Epithelial cell of proximal tubule (primary cell): ENCODE data around the gene IL26. TPM values are rescaled to one million over a fixed set of nuclear protein-coding genes. Genes with fewer than 3 reads are reported as not detected.

Experiments used
- DNase-seq: peaks from one replicate; pipeline ENCODE4 v3.0.0-alpha.2; 2011; ENCODE audit warnings: low read depth
- H3K4me3 ChIP-seq: 2 replicates; pipeline ENCODE4 v1.5.1; 2011; ENCODE audit warnings: low read depth, mild to moderate bottlenecking, low read length
- CTCF ChIP-seq: conservative IDR thresholded peaks from 2 replicates; pipeline ENCODE4 v1.5.1; 2012; ENCODE audit warnings: low read depth, mild to moderate bottlenecking, low read length
- total RNA-seq: library from RNA; depleted of rRNA; stranded (reverse); fragments of >200 nt; gene quantifications from 2 replicates; pipeline ENCODE4 v1.2.3, GENCODE V29; 2015

Gene IL26
- total RNA-seq, 1 donor from 2014 or later, result not detected

GRCh38 chr12:68163560-68164081 lies 62.0 kb downstream of the IL26 start:
- no peak for DNase-seq
- no peak overlapping the region for H3K4me3 ChIP-seq
- TF ChIP-seq CTCF, result no peak

GRCh38 chr12:68162374-68162773 lies 63.2 kb downstream of the IL26 start:
- H3K4me3 ChIP-seq, result no peak overlapping the region
- DNase-seq, result peak; percentile 22
- TF ChIP-seq CTCF, result no peak

- H3K4me3 ChIP-seq, result no peak within 1 kb of the TSS
- TF ChIP-seq CTCF, result no peak
- DNase-seq, result no peak
Measured at GRCh38 chr12:68159681-68160304, 65.8 kb downstream of the IL26 start, which contains the start of gene IFNG. Gene IFNG (minus strand): TSS chr12:68159740. CDS start chr12:68159615, 125 bp downstream.

GRCh38 chr12:68158432-68158831 lies 67.2 kb downstream of the IL26 start:
- no peak overlapping the region for H3K4me3 ChIP-seq
- peak; percentile 67 for TF ChIP-seq CTCF
- DNase-seq, result no peak

GRCh38 chr12:68157380-68157779 lies 68.2 kb downstream of the IL26 start:
- no peak for TF ChIP-seq CTCF
- DNase-seq, result no peak
- H3K4me3 ChIP-seq, result no peak overlapping the region

GRCh38 chr12:68156636-68157035 lies 69.0 kb downstream of the IL26 start:
- DNase-seq, result no peak
- no peak overlapping the region for H3K4me3 ChIP-seq
- no peak for TF ChIP-seq CTCF

GRCh38 chr12:68154779-68155178 lies 70.8 kb downstream of the IL26 start:
- H3K4me3 ChIP-seq, result no peak overlapping the region
- no peak for TF ChIP-seq CTCF
- no peak for DNase-seq
